AG09309 (cell line): ENCODE results near the gene MYO10.
"Not testable (repeated sequence)": the region's sequence is repeated elsewhere in the genome, so short reads cannot be mapped to it uniquely, and the experiment has no call there.

Experiments used
- DNase-seq: peaks from one replicate; pipeline ENCODE4 v3.0.0-alpha.2; 2010; ENCODE audit warnings: low read depth
- H3K4me3 ChIP-seq: 2 replicates; pipeline ENCODE4 v1.5.1; 2011; ENCODE audit warnings: mild to moderate bottlenecking, low read depth, low read length, moderate library complexity; ENCODE audit not compliant: control insufficient read depth
- TF ChIP-seq, protein P1 (sequence below): IDR thresholded peaks from 2 replicates; pipeline ENCODE4 v1.5.1; 2011; ENCODE audit warnings: mild to moderate bottlenecking, low read depth, low read length, inconsistent platforms; ENCODE audit not compliant: insufficient read depth, control insufficient read depth; ENCODE audit errors: missing control alignments

The MYO10 gene

DNA sequence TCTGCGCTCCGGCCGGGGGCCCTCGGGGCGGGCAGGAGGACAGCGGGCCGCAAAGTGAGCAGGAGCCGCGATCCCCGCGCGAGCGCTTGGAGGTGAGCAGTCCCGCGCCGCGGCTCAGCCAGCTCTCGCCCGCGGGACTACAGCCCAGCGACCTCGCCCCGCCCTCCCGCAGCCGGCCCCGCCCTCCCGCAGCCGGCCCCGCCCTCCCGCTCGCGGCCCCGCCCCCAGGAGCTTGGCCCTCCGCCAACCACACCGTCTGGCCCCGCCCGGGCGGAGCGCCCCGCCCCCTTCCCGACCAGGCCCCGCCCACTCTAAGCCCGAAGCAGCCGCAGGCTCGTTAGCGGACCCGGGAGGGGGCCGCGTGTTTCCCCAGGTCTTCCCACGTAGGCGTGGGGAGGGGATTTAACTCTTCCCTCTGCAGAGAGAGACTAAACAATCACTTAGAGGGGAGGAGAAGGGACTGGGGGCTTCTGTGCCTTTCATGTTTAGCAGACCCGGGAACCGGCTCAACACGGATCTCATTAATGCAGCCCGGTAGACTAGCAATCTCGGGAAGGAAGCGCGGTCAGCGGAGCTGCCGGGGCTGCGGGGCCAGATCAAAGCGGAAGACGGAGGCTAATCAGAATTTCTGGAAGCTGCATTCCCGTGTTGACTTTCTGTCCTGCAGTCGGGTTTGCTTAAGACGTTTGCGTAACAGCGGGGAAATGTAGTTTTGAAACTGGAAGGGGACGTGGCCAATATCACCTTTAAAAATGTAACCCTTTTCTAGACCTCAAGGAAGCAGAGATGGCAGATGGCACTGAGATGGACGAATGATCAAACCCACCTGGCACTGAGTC lies at the start of gene MYO10:
Gene MYO10, minus strand, starts transcription at position 139 of the 839 bp plus-strand sequence. CDS start 480 bp downstream, outside the sequence.
- H3K4me3 ChIP-seq = peak within 1 kb of the TSS; percentile 95
- TF ChIP-seq, protein P1, sequence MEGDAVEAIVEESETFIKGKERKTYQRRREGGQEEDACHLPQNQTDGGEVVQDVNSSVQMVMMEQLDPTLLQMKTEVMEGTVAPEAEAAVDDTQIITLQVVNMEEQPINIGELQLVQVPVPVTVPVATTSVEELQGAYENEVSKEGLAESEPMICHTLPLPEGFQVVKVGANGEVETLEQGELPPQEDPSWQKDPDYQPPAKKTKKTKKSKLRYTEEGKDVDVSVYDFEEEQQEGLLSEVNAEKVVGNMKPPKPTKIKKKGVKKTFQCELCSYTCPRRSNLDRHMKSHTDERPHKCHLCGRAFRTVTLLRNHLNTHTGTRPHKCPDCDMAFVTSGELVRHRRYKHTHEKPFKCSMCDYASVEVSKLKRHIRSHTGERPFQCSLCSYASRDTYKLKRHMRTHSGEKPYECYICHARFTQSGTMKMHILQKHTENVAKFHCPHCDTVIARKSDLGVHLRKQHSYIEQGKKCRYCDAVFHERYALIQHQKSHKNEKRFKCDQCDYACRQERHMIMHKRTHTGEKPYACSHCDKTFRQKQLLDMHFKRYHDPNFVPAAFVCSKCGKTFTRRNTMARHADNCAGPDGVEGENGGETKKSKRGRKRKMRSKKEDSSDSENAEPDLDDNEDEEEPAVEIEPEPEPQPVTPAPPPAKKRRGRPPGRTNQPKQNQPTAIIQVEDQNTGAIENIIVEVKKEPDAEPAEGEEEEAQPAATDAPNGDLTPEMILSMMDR = no peak
- DNase-seq = peak; percentile 33

DNA sequence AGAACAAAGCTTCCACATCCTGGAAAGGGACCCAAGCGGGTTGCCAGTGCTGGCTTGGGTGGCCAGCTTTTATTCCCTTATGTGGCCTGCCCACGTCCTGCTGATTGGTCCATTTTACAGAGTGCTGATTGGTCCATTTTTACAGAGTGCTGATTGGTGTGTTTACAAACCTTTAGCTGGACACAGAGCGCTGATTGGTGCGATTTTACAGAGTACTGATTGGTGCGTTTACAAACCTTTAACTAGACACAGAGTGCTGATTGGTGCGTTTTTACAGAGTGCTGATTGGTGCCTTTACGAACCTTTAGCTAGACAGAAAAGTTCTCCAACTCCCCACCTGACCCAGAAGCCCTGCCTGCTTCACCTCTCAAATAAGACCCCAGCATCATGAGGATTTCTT lies 49.2 kb upstream of the MYO10 start:
- DNase-seq, H3K4me3 ChIP-seq: not testable (repeated sequence)

DNA sequence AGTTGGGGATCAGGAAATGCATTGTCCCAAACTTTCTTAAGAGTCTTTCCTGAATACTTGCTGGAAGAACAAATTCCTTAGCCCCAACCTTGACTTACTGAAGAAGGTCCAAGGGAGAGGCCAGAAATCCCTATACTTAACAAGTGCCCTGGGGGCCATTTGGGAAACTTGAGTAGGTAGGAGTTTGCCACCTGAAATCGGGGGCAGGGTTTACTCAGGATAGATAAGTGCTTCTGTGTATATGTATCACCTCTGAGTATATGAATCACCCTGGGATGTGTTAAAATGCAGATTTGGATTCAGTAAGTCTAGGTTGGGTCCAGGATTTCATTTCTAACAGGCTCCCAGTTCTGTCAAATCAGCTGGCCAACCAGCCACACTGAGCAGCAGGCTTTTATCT lies 47.9 kb upstream of the MYO10 start:
- no peak overlapping the region for H3K4me3 ChIP-seq
- no peak for DNase-seq
- TF ChIP-seq, protein P1 = no peak

DNA sequence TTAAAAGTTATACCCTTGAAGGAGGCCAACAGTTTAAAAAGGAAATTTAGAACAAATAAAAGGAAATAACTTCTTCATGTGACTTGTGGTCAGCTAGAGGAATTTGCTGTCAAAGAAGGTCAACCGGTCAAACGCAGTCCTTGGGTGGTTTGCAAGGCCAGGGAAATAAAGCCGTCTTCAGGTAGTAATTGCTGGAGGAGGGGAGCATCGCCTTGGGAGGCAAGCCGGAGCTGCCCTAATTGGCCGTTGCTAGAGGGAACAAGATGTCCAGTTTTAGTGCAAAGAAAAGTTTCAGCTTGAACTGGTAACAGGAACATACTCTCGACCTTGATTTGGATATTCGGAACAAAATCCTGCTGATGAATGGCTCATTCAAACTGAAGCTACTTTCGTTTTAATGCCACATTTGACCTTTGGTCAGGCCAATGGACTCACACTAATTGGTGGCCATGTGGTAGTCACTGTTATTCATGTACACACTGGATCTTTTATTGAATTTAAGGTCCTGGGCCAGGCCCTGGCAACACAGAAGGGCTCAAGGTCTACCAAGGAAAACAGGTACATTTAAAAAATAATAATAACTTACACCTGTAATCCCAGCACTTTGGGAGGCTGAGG lies 47.0 kb upstream of the MYO10 start:
- DNase-seq = no peak
- H3K4me3 ChIP-seq = no peak overlapping the region
- TF ChIP-seq, protein P1 = no peak

DNA sequence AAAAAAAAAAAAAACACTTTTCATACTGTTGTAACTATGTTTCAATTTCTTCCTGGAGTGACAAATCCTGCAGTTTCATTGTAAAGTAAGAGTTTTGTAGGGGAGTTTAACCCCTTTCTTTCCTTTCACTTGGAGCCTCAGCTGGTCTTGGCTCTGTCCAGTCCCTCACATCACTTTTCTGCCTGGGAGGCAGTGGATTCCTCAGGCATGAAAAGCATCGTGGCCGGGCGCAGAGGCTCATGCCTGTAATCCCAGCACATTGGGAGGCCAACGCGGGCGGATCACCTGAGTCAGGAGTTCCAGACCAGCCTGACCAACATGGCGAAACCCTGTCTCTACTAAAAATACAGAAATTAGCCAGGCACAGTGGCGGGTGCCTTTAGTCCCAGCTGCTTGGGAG lies 45.6 kb upstream of the MYO10 start:
- no peak overlapping the region for H3K4me3 ChIP-seq
- TF ChIP-seq, protein P1 = no peak
- no peak for DNase-seq

DNA sequence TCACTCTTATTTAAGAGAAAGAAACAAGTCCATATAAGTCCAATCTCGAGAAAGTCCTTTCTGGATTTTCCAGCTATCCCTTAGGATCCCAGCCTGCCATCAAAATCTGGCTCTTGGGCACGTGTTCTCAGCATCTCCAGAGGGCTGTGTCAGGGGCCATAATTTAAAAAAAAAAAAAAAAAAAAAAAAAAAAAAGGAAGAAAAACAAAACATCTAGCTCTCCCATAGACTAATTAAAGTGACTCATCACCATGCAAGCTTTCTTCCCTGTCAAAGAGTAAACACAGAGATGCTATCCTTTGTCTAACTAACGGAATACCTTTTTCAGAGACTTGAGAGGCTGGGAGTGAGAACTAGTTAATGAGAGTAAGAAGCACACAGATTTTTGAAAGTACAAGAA lies 44.9 kb upstream of the MYO10 start:
- TF ChIP-seq, protein P1 = no peak
- no peak for DNase-seq
- H3K4me3 ChIP-seq = no peak overlapping the region

DNA sequence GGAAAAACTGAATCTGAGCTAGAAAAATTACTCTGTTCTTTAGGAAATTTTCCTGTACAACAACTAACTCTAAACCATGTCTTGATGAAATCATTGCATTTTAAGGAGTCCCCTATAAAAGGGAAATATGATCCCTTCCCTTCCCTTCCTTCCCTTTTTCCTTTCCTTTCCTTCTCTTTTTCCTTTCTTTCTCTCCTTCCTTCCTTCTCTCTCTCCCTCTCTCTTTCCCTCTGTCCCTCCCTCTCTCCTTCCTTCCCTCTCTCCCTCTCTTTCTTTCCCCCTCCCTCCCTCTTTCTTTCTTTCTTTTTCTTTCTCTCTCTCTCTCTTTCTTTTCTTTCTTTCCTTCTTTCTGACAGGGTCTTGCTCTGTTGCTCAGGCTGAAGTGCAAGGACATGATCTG lies 42.2 kb upstream of the MYO10 start:
- DNase-seq = no peak
- TF ChIP-seq, protein P1 = no peak
- H3K4me3 ChIP-seq = no peak overlapping the region
